ENCODE measurements around the gene MIGA2.

MIGA2 gene

GRCh38 chr9:129093602-129094386 lies 57.4 kb downstream of the MIGA2 start:
- FAIRE-seq = no peak
- TF ChIP-seq TAF1 (IDR thresholded peaks at IDR 0.05; ENCODE audit: low read depth, low read length) = no peak
- no peak for TF ChIP-seq PAX5 (IDR thresholded peaks at IDR 0.05; ENCODE audit: insufficient read depth, low read length, severe bottlenecking)
- no peak for TF ChIP-seq POLR2A (IDR thresholded peaks at IDR 0.05; ENCODE audit: low read depth, low read length)
- TF ChIP-seq POLR2AphosphoS5 (IDR thresholded peaks at IDR 0.05; ENCODE audit: low read depth, low read length) = no peak
- no peak for TF ChIP-seq POU2F2 (IDR thresholded peaks at IDR 0.05; ENCODE audit: low read depth, low read length)
- TF ChIP-seq SPI1 (IDR thresholded peaks at IDR 0.05; ENCODE audit: low read depth, low read length) = no peak

GRCh38 chr9:129094387-129095169 lies 58.2 kb downstream of the MIGA2 start:
- TF ChIP-seq POU2F2 (IDR thresholded peaks at IDR 0.05; ENCODE audit: low read depth, low read length) (no peak), TAF1 (IDR thresholded peaks at IDR 0.05; ENCODE audit: low read depth, low read length) (no peak), PAX5 (IDR thresholded peaks at IDR 0.05; ENCODE audit: insufficient read depth, low read length, severe bottlenecking) (no peak), SPI1 (IDR thresholded peaks at IDR 0.05; ENCODE audit: low read depth, low read length) (no peak), POLR2A (IDR thresholded peaks at IDR 0.05; ENCODE audit: low read depth, low read length) (no peak), POLR2AphosphoS5 (IDR thresholded peaks at IDR 0.05; ENCODE audit: low read depth, low read length) (no peak)
- FAIRE-seq = no peak
- no peak for DNase-seq (ENCODE audit: insufficient read length, low spot score)

More at GRCh38 chr9:129093602-129094386, 57.4 kb downstream of the MIGA2 start:
- no peak for DNase-seq (ENCODE audit: insufficient read length, low spot score)

- no peak for TF ChIP-seq POLR2AphosphoS5 (IDR thresholded peaks at IDR 0.05; ENCODE audit: low read depth, low read length)
- TF ChIP-seq POU2F2 (IDR thresholded peaks at IDR 0.05; ENCODE audit: low read depth, low read length) = no peak
- TF ChIP-seq TAF1 (IDR thresholded peaks at IDR 0.05; ENCODE audit: low read depth, low read length) = no peak
- no peak for TF ChIP-seq SPI1 (IDR thresholded peaks at IDR 0.05; ENCODE audit: low read depth, low read length)
- no peak for TF ChIP-seq POLR2A (IDR thresholded peaks at IDR 0.05; ENCODE audit: low read depth, low read length)
- no peak for TF ChIP-seq PAX5 (IDR thresholded peaks at IDR 0.05; ENCODE audit: insufficient read depth, low read length, severe bottlenecking)
- FAIRE-seq = no peak
- DNase-seq (ENCODE audit: insufficient read length, low spot score) = no peak
These were observed 58.8 kb downstream of the MIGA2 start for GRCh38 chr9:129095170-129095667.

GRCh38 chr9:129095908-129096307 lies 59.5 kb downstream of the MIGA2 start:
- TF ChIP-seq SPI1 (IDR thresholded peaks at IDR 0.05; ENCODE audit: low read depth, low read length) = no peak
- no peak for TF ChIP-seq PAX5 (IDR thresholded peaks at IDR 0.05; ENCODE audit: insufficient read depth, low read length, severe bottlenecking)
- no peak for TF ChIP-seq POU2F2 (IDR thresholded peaks at IDR 0.05; ENCODE audit: low read depth, low read length)
- TF ChIP-seq POLR2A (IDR thresholded peaks at IDR 0.05; ENCODE audit: low read depth, low read length) = no peak
- no peak for TF ChIP-seq POLR2AphosphoS5 (IDR thresholded peaks at IDR 0.05; ENCODE audit: low read depth, low read length)
- no peak for TF ChIP-seq TAF1 (IDR thresholded peaks at IDR 0.05; ENCODE audit: low read depth, low read length)
- FAIRE-seq (no peak), DNase-seq (ENCODE audit: insufficient read length, low spot score) (no peak)

GRCh38 chr9:129097671-129098306 lies 61.4 kb downstream of the MIGA2 start:
- TF ChIP-seq POLR2A (IDR thresholded peaks at IDR 0.05; ENCODE audit: low read depth, low read length) (no peak), SPI1 (IDR thresholded peaks at IDR 0.05; ENCODE audit: low read depth, low read length) (no peak), POU2F2 (IDR thresholded peaks at IDR 0.05; ENCODE audit: low read depth, low read length) (no peak), POLR2AphosphoS5 (IDR thresholded peaks at IDR 0.05; ENCODE audit: low read depth, low read length) (no peak), PAX5 (IDR thresholded peaks at IDR 0.05; ENCODE audit: insufficient read depth, low read length, severe bottlenecking) (no peak), TAF1 (IDR thresholded peaks at IDR 0.05; ENCODE audit: low read depth, low read length) (no peak)
- no peak for DNase-seq (ENCODE audit: insufficient read length, low spot score)
- no peak for FAIRE-seq

GRCh38 chr9:129098328-129098727 lies 61.9 kb downstream of the MIGA2 start:
- DNase-seq (ENCODE audit: insufficient read length, low spot score) = no peak
- FAIRE-seq = no peak
- TF ChIP-seq POLR2A (IDR thresholded peaks at IDR 0.05; ENCODE audit: low read depth, low read length) (no peak), TAF1 (IDR thresholded peaks at IDR 0.05; ENCODE audit: low read depth, low read length) (no peak), PAX5 (IDR thresholded peaks at IDR 0.05; ENCODE audit: insufficient read depth, low read length, severe bottlenecking) (no peak), SPI1 (IDR thresholded peaks at IDR 0.05; ENCODE audit: low read depth, low read length) (no peak), POLR2AphosphoS5 (IDR thresholded peaks at IDR 0.05; ENCODE audit: low read depth, low read length) (no peak), POU2F2 (IDR thresholded peaks at IDR 0.05; ENCODE audit: low read depth, low read length) (no peak)

GRCh38 chr9:129100383-129101169 lies 64.2 kb downstream of the MIGA2 start:
- no peak for TF ChIP-seq POLR2AphosphoS5 (IDR thresholded peaks at IDR 0.05; ENCODE audit: low read depth, low read length)
- no peak for TF ChIP-seq SPI1 (IDR thresholded peaks at IDR 0.05; ENCODE audit: low read depth, low read length)
- TF ChIP-seq PAX5 (IDR thresholded peaks at IDR 0.05; ENCODE audit: insufficient read depth, low read length, severe bottlenecking) = no peak
- TF ChIP-seq POU2F2 (IDR thresholded peaks at IDR 0.05; ENCODE audit: low read depth, low read length) = no peak
- no peak for TF ChIP-seq TAF1 (IDR thresholded peaks at IDR 0.05; ENCODE audit: low read depth, low read length)
- no peak for FAIRE-seq
- no peak for DNase-seq (ENCODE audit: insufficient read length, low spot score)

- FAIRE-seq (no peak), DNase-seq (ENCODE audit: insufficient read length, low spot score) (no peak)
- TF ChIP-seq POU2F2 (IDR thresholded peaks at IDR 0.05; ENCODE audit: low read depth, low read length) (no peak), PAX5 (IDR thresholded peaks at IDR 0.05; ENCODE audit: insufficient read depth, low read length, severe bottlenecking) (no peak), SPI1 (IDR thresholded peaks at IDR 0.05; ENCODE audit: low read depth, low read length) (no peak), POLR2A (IDR thresholded peaks at IDR 0.05; ENCODE audit: low read depth, low read length) (no peak), POLR2AphosphoS5 (IDR thresholded peaks at IDR 0.05; ENCODE audit: low read depth, low read length) (no peak), TAF1 (IDR thresholded peaks at IDR 0.05; ENCODE audit: low read depth, low read length) (no peak)
These were observed 64.9 kb downstream of the MIGA2 start for GRCh38 chr9:129101279-129101678.
